ENCODE data around the gene TACR1. TPM values are rescaled to one million over a fixed set of nuclear protein-coding genes. Genes with fewer than 3 reads are reported as not detected.

The TACR1 gene
- polyA plus RNA-seq, 1 of the 3 experiments (the other 2 are of a cell fraction), result under 0.01 TPM

GRCh38 chr2:75007061-75007460, 192.3 kb downstream of the TACR1 start:
- no peak for DNase-seq
- no peak overlapping the region for H3K4me3 ChIP-seq (ENCODE audit: low read depth in 2 of 2, low read length in 1 of 2)

DNA sequence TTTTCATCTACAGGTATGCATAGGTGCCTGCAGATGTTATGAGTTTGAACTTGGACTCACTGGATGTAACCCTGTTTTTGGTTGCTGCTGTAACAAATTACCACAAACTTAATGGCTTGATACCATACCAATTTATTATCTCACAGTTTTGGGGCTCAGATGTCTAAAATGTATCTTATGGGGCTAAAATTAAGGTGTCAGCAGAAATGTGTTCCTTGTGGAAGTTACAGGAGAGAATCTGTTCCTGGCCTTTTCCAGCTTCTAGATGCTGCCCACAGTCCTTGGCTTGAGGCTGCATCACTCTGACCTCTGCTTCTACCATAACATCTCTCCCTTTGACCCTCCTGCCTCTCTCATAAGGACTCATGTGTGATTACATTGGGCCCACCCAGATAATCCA, 193.3 kb downstream of the TACR1 start:
- no peaks in the 10 kb centered on the region for H3K27me3 ChIP-seq (ENCODE audit: insufficient read depth)
- TF ChIP-seq ELF1 (IDR thresholded peaks at IDR 0.05) (no peak), MXI1 (IDR thresholded peaks at IDR 0.05; ENCODE audit: low read depth, low read length) (no peak), SIN3A (IDR thresholded peaks at IDR 0.05; ENCODE audit: borderline replicate concordance, low read depth, low read length) (no peak), FOXJ3 (CRISPR knock-in tag; IDR thresholded peaks at IDR 0.05) (no peak), NRF1 (IDR thresholded peaks at IDR 0.05; ENCODE audit: low read depth, low read length) (no peak), GABPA (IDR thresholded peaks at IDR 0.05; ENCODE audit: low read depth) (no peak), YY1 (IDR thresholded peaks at IDR 0.05; ENCODE audit: low read depth) (no peak), GATA2 (CRISPR knock-in tag; IDR thresholded peaks at IDR 0.05) (no peak), SMC3 (IDR thresholded peaks at IDR 0.05; ENCODE audit: low read depth, low read length) (no peak), POLR2AphosphoS5 (IDR thresholded peaks at IDR 0.05; ENCODE audit: low read depth, low read length) (no peak), TAF1 (IDR thresholded peaks at IDR 0.05; ENCODE audit: borderline replicate concordance, low read depth, low read length) (no peak), FOSL2 (IDR thresholded peaks at IDR 0.05; ENCODE audit: borderline replicate concordance, low read depth) (no peak), TCF12 (IDR thresholded peaks at IDR 0.05) (no peak), FOXM1 (IDR thresholded peaks at IDR 0.05; ENCODE audit: low read depth) (no peak), RXRA (IDR thresholded peaks at IDR 0.05; ENCODE audit: borderline replicate concordance, low read depth) (no peak), NFIC (IDR thresholded peaks at IDR 0.05; ENCODE audit: borderline replicate concordance) (no peak)
- TF ChIP-seq, protein P1, sequence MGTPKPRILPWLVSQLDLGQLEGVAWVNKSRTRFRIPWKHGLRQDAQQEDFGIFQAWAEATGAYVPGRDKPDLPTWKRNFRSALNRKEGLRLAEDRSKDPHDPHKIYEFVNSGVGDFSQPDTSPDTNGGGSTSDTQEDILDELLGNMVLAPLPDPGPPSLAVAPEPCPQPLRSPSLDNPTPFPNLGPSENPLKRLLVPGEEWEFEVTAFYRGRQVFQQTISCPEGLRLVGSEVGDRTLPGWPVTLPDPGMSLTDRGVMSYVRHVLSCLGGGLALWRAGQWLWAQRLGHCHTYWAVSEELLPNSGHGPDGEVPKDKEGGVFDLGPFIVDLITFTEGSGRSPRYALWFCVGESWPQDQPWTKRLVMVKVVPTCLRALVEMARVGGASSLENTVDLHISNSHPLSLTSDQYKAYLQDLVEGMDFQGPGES (IDR thresholded peaks at IDR 0.05; ENCODE audit: low read depth, low read length), result no peak

More at GRCh38 chr2:75007061-75007460, 192.3 kb downstream of the TACR1 start:
- Histone ChIP-seq H4K20me1 (ENCODE audit: insufficient read depth) (no peaks in the 10 kb centered on the region), H3K27me3 (ENCODE audit: insufficient read depth) (no peaks in the 10 kb centered on the region), H3K36me3 (replicated peaks in 1 of 2; ENCODE audit: control insufficient read depth in 1 of 2, insufficient read depth in 2 of 2, low read length in 1 of 2) (no peaks in the 10 kb centered on the region), H3K27ac (ENCODE audit: low read depth in 2 of 2, low read length in 1 of 2) (no peak overlapping the region), H3K9me2 (no peaks in the 10 kb centered on the region), H3K9me3 (no peaks in the 10 kb centered on the region), H3K4me2 (no peak overlapping the region), H2AFZ (ENCODE audit: low read depth) (no peak overlapping the region), H3K4me1 (ENCODE audit: control insufficient read depth in 1 of 2, insufficient read depth in 2 of 2, low read depth in 1 of 2, low read length in 1 of 2) (peaks cover 0 to 3% of the 10 kb centered on the region in 2 experiments; a peak in 1 of 4 replicates), H3F3A (replicated peaks; ENCODE audit: insufficient read depth) (no peaks in the 10 kb centered on the region), H3K79me2 (ENCODE audit: insufficient read depth) (no peaks in the 10 kb centered on the region), H3K9ac (no peak overlapping the region)
- 86% methylated on average over 4 of the region's 4 CpGs for WGBS (ENCODE audit: low lambda C conversion rate)
- POLR2A ChIA-PET, result no interaction called here
- TF ChIP-seq, protein P2, sequence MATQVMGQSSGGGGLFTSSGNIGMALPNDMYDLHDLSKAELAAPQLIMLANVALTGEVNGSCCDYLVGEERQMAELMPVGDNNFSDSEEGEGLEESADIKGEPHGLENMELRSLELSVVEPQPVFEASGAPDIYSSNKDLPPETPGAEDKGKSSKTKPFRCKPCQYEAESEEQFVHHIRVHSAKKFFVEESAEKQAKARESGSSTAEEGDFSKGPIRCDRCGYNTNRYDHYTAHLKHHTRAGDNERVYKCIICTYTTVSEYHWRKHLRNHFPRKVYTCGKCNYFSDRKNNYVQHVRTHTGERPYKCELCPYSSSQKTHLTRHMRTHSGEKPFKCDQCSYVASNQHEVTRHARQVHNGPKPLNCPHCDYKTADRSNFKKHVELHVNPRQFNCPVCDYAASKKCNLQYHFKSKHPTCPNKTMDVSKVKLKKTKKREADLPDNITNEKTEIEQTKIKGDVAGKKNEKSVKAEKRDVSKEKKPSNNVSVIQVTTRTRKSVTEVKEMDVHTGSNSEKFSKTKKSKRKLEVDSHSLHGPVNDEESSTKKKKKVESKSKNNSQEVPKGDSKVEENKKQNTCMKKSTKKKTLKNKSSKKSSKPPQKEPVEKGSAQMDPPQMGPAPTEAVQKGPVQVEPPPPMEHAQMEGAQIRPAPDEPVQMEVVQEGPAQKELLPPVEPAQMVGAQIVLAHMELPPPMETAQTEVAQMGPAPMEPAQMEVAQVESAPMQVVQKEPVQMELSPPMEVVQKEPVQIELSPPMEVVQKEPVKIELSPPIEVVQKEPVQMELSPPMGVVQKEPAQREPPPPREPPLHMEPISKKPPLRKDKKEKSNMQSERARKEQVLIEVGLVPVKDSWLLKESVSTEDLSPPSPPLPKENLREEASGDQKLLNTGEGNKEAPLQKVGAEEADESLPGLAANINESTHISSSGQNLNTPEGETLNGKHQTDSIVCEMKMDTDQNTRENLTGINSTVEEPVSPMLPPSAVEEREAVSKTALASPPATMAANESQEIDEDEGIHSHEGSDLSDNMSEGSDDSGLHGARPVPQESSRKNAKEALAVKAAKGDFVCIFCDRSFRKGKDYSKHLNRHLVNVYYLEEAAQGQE (IDR thresholded peaks at IDR 0.05; ENCODE audit: low read depth, low read length), result no peak
- no peak for TF ChIP-seq YY1 (IDR thresholded peaks at IDR 0.05; ENCODE audit: low read depth)
- TF ChIP-seq TCF12 (IDR thresholded peaks at IDR 0.05), result no peak
- CTCF ChIA-PET, result interaction anchor here (1.3 to 1.7 kb wide), 3 partner anchors 22 to 88 kb away, joined by 3 to 7 read pairs (median 4); no protein-coding TSS in a partner anchor

More for the DNA sequence above, 193.3 kb downstream of the TACR1 start:
- Histone ChIP-seq H3K9me3 (no peaks in the 10 kb centered on the region), H3F3A (replicated peaks; ENCODE audit: insufficient read depth) (no peaks in the 10 kb centered on the region), H3K9me2 (no peaks in the 10 kb centered on the region), H3K4me1 (ENCODE audit: control insufficient read depth in 1 of 2, insufficient read depth in 2 of 2, low read depth in 1 of 2, low read length in 1 of 2) (peaks cover 0 to 3% of the 10 kb centered on the region in 2 experiments; a peak in 1 of 4 replicates), H3K27ac (ENCODE audit: low read depth in 2 of 2, low read length in 1 of 2) (no peak overlapping the region), H3K4me3 (ENCODE audit: low read depth in 2 of 2, low read length in 1 of 2) (no peak overlapping the region), H3K79me2 (ENCODE audit: insufficient read depth) (no peaks in the 10 kb centered on the region), H4K20me1 (ENCODE audit: insufficient read depth) (no peaks in the 10 kb centered on the region), H3K4me2 (no peak overlapping the region), H3K9ac (no peak overlapping the region), H2AFZ (ENCODE audit: low read depth) (no peak overlapping the region), H3K36me3 (replicated peaks in 1 of 2; ENCODE audit: control insufficient read depth in 1 of 2, insufficient read depth in 2 of 2, low read length in 1 of 2) (no peaks in the 10 kb centered on the region)
- POLR2A ChIA-PET, result no interaction called here
- DNase-seq, result no peak
- CTCF ChIA-PET, result interaction anchor here (1.7 kb wide), 1 partner anchor 86 kb away, joined by 7 read pairs; no protein-coding TSS in a partner anchor
